T47D (cell line): Measurements from ENCODE around the gene FYCO1.
"Not testable (repeated sequence)": the region's sequence is repeated elsewhere in the genome, so short reads cannot be mapped to it uniquely, and the experiment has no call there.

ENCODE experiments used
- DNase-seq, 2 experiments: peaks; one replicate each; pipeline versions ENCODE4 v3.0.0 to v3.0.0-alpha.2; 2011 to 2012; ENCODE audit warnings: low read depth in 1 of 2, low spot score in 1 of 2
- JUND ChIP-seq: IDR thresholded peaks from 2 replicates; pipeline ENCODE4 v1.6.1; 2012; ENCODE audit warnings: low read depth
- in situ Hi-C: cut with HindIII; loops from 2 replicates; pipeline ENCODE4 v1.10.0; 2016; ENCODE audit warnings: low sequenced_read_pairs, low pct_unique_long_range_greater_than_20kb

The FYCO1 gene

DNA sequence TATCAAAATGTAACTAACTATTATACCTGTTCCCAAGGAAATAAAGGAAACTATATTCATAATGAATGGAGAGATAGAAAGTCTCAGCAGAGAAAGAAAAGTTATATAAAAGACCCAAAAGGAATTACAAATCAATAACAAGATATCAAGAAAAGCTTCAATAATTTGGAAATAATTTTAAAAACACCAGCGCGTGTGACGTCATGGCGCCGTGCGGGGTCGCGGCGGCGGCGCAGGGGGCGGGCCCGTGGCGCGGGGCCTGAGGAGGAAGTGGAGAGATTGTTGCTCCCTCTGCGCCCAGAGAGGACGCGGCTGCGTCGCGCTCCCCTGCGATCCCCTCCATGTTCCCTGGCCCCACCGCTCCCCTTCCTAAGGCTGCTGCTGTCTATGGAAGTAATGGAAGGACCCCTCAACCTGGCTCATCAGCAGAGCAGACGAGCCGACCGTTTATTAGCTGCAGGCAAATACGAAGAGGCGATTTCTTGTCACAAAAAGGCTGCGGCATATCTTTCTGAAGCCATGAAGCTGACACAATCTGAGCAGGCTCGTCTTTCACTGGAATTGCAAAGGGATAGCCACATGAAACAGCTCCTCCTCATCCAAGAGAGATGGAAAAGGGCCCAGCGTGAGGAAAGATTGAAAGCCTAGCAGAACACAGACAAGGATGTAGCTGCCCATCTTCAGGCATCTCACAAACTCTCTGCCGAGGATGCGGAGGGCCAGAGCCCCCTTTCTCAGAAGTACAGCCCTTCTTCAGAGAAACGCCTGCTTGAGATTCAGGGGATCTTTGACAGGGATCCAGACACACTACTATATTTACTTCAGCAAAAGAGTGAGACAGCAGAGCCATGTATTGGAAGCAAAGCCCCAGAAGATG, 27.5 kb upstream of the FYCO1 start:
- in situ Hi-C loops, result no loop called here
- no peak for TF ChIP-seq JUND

DNA sequence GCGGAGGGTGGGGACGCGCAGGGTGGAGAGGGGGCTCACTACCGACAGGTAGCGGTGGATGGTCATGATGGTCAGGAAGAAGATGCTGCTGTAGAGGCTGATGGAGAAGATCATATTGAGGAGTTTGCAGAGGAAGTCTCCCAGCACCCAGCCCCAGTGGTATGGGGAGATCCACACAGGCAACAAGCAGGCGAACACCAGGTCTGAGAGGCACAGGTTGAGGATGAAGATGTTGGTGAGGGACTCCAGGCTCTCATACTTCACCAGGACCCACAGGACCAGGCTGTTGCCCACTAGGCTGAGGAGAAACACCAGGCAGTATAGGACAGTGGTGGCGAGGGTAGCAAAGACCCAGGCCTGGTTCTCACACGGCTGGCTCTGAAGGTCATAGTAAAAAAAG, 25.9 kb upstream of the FYCO1 start:
- no peak for TF ChIP-seq JUND
- in situ Hi-C loops, result no loop called here
- no peak for DNase-seq

More for the DNA sequence above, 27.5 kb upstream of the FYCO1 start:
- DNase-seq, result no peak

DNA sequence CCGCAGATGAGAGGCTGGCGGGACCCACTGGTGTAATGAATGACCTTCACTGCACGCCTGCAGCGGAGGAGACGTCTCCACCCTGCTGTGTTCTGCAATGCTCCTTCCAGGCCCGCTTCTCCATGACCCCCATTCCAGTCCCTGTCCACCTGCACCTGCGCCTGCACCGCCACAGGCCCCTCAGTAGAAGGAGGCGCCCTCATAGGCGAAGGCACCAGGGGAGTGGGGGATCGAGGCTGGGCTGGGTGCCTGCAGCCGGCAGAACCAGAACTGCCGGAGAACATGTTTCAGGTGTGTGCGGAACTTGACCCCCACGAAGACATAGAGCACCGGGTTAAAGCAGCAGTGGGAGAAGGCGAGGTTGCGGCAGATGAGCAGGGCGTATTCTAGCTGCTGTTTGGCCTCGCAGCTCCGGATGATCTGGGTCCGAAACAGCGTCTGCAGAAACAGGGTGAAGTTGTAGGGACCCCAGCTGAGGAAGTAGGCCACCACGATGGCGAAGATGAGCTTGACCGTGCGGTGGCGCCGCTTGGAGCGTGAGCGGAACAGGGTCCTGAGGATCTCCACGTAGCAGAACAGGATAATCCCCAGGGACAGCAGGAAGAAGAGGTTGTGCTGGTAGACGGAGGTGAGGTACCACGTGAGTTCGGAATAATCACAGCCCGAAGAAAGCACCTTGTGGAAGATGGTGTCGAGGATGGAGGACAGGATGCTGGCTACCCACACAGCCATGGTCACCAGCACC, 25.3 kb upstream of the FYCO1 start:
- TF ChIP-seq JUND, result no peak
- no peak for DNase-seq
- in situ Hi-C loops, result no loop called here

DNA sequence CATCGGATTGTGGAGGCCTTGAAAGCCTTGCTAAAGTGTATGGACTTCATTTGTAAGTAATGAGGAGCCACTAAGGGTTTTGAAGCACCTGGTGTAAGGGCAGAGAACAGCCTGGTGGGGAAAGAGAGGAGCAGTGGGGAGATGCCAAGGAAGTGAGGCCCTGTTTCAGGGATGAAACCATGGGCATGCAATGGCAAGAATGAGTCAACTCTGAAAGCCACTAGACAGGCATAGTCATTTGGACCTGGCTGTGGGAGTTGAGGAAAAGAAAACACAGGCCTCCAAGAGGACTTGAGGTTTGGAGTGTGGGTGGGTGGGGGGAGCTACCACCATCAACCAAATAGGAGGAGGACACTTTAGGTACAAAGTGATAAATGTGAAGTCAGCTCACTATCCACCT, 24.1 kb upstream of the FYCO1 start:
- DNase-seq, result no peak
- in situ Hi-C loops, result no loop called here
- no peak for TF ChIP-seq JUND

DNA sequence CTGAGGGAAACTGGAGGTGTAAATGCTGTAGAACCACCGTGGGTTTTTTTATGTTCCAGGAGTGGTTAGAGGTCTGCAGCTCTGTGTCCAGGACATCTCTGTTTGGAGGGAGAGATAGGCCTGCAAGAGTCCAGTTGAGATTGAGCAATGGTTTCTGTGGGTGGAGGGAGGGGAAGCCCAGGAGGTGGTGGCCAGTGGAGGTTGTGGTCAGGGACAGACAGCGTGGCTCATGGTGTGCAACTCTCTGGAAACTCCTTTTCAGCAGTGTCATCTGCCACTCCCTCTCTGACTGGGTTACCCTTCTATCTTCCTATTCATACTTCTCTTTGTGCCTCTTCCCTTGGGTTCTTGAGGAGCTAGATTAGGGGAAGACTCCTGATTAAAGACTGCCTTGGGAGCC, 22.1 kb upstream of the FYCO1 start:
- TF ChIP-seq JUND, result no peak
- DNase-seq, result no peak
- in situ Hi-C loops, result no loop called here

DNA sequence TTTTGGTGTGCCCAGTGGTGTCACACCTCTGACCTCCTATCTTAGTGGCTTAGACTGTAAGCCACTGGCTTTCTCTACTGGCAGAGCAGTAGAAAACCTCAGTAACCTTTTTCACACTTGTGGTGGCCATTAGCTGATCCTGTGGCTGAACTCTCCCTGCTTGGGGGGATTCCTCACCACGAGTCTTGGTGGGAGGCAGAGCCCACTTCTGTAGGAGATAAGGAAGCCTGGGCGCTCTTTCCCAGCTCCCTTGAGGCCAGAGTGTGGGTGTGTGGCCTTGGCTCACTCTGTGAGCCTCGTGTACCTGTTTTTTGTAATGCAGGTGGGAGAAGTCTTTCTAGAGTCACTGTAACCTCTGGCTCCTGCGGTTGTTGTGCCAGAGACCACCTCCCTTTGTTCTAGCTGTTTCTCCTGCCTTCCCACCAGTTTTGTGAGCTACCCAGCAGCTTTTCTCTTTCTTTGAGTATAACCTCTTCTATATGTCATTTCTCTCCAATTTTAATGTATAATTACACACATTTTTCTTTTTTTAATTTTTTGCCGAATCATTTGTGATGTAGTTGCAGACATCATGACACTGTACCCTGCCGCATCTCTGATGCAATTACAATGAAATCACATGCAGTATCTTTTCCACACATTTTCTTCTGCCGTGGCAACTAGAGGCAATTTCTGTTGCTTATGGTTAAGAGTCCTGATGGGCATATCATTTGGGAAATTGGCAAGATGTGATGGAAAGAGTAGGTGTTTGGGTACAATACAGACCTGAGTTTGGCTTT, 17.9 kb upstream of the FYCO1 start:
- in situ Hi-C loops, result no loop called here
- no peak for TF ChIP-seq JUND
- no peak for DNase-seq

DNA sequence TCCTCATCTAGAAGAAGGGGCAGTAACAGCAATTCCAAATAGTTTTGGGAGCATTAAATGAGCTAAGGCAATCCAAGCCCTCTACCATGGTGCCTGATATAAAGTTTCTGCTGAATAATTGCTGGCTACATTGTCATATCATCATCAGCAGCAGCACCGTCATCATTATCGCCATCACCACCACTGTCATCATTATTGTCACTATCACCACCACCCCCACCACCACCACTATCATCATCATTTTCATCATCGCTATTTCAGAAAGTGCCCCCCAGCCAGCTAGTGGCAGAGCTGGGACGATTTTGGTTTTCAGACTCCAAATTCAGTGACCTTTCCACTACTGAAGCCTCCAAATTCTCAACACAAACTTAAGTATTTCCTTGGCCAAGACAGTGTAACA, 16.6 kb upstream of the FYCO1 start:
- in situ Hi-C loops, result no loop called here
- no peak for DNase-seq
- no peak for TF ChIP-seq JUND

DNA sequence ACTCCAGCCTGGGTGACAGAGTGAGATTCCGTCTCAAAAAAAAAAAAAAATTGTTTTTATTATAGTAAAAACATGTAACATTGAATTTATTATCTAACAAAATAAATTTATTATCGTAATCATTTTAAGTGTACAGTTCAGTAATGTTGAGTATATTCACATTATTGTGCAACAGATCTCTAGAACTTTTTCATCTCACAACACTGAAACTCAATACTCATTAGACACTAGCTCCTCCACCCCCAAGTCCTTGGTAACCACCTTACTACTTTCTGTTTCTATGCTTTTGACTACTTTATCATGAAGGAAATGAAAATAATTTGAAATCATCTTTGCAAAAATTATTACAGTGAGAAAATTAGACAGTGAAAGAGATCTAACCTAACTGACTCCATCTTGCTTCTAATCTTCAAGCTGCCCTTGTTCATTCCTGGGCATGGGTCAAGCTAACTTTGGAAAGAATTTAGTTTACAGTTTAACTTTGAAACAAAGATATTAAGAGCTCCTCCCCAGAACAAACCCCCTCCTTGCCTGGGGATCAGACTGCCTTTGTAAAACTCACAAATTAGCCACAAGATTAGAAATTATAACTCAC, 15.0 kb upstream of the FYCO1 start:
- DNase-seq, result no peak
- in situ Hi-C loops, result no loop called here
- TF ChIP-seq JUND, result no peak

DNA sequence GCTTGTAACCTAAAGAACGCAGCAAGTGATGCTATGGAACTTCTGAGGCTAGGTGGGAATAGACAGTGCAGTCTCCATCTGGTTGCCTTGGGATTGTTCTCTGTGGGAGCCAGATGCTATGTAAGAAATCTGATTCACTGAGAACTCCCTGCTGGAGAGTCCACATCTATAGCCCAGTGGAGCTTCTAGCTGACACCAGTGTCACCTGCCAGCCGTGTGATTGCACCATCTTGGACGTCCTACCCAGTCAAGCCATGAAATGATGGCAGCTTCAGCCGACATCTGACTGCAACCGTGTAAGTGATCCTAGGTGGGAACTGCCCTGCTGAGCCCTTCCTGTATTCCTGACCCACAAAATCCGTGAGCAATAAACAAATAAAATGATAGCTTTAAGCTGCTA, 12.4 kb upstream of the FYCO1 start:
- in situ Hi-C loops, result no loop called here
- no peak for DNase-seq
- no peak for TF ChIP-seq JUND

DNA sequence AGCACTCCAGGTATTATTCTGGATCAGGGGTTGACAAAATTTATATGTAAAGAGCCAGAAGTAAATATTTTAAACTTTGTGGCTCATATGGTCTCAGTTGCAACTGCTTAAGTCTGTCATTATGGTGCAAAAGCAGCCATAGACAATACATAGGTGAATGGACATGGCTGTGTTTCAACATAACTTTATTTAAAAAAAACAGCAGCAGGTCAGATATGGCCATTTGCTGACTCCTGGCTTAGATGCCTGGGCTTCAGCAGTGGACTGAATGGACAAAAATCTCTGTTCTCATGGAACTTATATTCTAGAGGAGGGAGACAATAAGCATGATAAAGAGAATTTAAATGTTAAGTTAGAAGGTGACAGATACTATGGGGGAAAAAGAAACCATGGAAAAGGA, 11.7 kb upstream of the FYCO1 start:
- DNase-seq, result no peak
- TF ChIP-seq JUND, result no peak
- in situ Hi-C loops, result no loop called here

DNA sequence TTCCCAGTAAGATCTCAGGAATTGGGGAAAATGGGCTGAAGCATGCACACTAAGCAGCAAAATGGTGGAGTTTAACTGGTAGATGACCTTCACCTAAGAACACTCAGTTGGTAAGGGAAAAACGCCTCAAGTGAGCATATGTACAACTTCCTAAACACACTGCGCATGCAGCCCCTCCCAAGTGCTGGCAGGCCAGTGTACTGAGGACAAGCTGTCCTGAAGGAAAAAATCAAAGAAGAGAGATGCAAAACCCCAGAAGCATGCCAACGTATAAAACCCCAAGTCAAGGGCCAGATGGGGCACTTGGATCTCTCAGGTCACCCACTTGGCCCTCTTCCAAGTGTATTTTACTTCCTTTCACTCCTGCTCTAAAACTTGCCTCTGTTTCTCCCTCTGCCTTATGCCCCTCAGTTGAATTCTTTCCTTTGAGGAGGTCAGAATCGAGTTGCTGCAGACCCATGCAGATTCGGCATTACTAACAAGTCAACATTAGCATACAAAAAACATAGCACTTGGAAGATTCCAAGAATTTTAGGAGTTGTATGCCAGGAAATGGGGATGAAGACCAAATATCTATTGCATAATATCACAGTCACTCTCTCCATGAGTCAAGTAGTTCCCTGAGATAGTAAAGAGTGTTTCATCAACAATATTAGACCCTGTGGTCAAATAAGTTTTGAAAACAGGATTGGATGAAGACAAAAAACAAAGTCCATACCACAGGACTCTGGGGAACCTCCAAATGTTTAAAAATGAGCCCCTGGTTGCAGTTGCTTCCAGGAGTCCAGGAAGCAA, 10.8 kb upstream of the FYCO1 start:
- in situ Hi-C loops, result no loop called here
- DNase-seq, result no peak
- TF ChIP-seq JUND, result no peak

DNA sequence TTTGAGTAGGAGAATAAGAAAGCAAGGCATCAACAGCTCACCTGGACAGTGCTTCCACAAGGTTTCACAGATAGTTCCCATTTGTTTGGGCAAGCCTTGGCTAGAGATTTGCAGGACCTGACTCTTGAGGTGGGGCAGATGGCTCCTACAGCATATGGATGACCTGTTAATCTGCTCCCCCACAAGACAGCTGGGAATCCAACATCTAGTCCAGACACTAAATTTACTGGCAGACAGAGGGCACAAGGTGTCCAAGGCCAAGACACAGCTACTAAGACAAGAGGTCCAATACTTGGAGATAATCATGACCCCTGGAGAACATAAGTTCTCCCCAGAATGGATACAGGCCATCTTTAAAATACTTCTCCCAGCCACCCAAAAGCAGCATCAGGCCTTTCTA, 8.1 kb upstream of the FYCO1 start:
- not testable (repeated sequence) for DNase-seq

More for the DNA sequence above, 8.1 kb upstream of the FYCO1 start:
- in situ Hi-C loops, result not testable (repeated sequence)
